HG03575 (cell line): ENCODE data around the gene NRP1.
"Not testable (repeated sequence)": the region's sequence is repeated elsewhere in the genome, so short reads cannot be mapped to it uniquely, and the experiment has no call there.

ENCODE experiments used
- ATAC-seq: cut with Tn5 transposase; IDR thresholded peaks from one replicate; pipeline ENCODE4 v1.9.1; 2021; ENCODE audit not compliant: unreplicated experiment, insufficient number of reproducible peaks, low FRiP score; ENCODE audit errors: extremely low read depth

NRP1 gene

GRCh38 chr10:33233221-33233620, 101.2 kb downstream of the NRP1 start:
- ATAC-seq = no peak

GRCh38 chr10:33231621-33232350, 102.7 kb downstream of the NRP1 start:
- no peak for ATAC-seq

GRCh38 chr10:33229949-33230267, 104.6 kb downstream of the NRP1 start:
- no peak for ATAC-seq

GRCh38 chr10:33229252-33229948, 105.1 kb downstream of the NRP1 start:
- no peak for ATAC-seq

GRCh38 chr10:33228426-33228825, 106.0 kb downstream of the NRP1 start:
- no peak for ATAC-seq

- no peak for ATAC-seq
Measured at GRCh38 chr10:33227489-33227888, 107.0 kb downstream of the NRP1 start.

GRCh38 chr10:33224251-33224965, 110.1 kb downstream of the NRP1 start:
- ATAC-seq = no peak

- no peak for ATAC-seq
Measured at GRCh38 chr10:33223326-33224000, 111.0 kb downstream of the NRP1 start.

- not testable (repeated sequence) for ATAC-seq
Measured at GRCh38 chr10:33222304-33222703, 112.2 kb downstream of the NRP1 start.

GRCh38 chr10:33217854-33218253, 116.6 kb downstream of the NRP1 start:
- no peak for ATAC-seq

- no peak for ATAC-seq
Measured at GRCh38 chr10:33216661-33217427, 117.6 kb downstream of the NRP1 start.

GRCh38 chr10:33215635-33216034, 118.8 kb downstream of the NRP1 start:
- ATAC-seq = no peak

- no peak for ATAC-seq
Measured at GRCh38 chr10:33215154-33215553, 119.3 kb downstream of the NRP1 start.

GRCh38 chr10:33214174-33214573, 120.3 kb downstream of the NRP1 start:
- ATAC-seq = no peak

- ATAC-seq = no peak
Measured at GRCh38 chr10:33212061-33212748, 122.3 kb downstream of the NRP1 start.

GRCh38 chr10:33211106-33211878, 123.2 kb downstream of the NRP1 start:
- no peak for ATAC-seq

- ATAC-seq = no peak
Measured at GRCh38 chr10:33209802-33210201, 124.7 kb downstream of the NRP1 start.

- ATAC-seq = no peak
Measured at GRCh38 chr10:33208166-33208565, 126.3 kb downstream of the NRP1 start.
